ENCODE data around the gene SECISBP2.

DNA sequence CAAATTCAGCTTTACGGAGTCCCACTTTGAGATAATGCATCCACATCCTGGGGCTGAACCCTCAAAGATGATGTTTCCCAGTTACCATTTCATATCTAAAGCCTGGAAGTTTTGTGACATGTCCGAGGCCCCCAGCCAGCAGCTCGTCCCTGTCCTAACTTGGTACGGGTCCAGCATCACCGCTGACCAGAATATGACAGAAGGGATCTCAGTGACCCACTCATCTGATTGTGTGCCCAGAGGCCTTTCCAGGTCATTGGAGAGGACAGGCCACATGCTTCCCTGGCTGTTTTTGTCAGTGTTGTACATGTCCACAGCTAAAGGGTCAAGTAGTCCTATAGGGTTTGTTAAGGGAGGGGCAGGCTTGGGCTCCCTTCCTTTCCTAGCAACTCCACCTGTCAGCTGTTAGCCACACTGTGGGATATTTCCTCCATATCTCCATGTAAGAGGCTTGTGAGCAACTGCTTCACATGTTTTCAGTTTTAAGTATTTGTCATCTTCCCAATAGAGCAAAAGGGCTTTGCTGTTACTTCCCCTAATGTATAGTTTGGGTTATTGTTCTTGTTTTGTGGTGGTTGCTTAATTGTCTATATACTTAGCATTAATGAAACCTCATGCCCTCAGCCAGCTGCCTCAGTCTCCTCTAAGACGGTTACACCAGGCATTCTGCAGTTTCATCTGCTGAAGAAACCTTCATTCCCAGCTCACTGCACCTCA lies 33.4 kb downstream of the SECISBP2 start:
- TF ChIP-seq, protein P1, sequence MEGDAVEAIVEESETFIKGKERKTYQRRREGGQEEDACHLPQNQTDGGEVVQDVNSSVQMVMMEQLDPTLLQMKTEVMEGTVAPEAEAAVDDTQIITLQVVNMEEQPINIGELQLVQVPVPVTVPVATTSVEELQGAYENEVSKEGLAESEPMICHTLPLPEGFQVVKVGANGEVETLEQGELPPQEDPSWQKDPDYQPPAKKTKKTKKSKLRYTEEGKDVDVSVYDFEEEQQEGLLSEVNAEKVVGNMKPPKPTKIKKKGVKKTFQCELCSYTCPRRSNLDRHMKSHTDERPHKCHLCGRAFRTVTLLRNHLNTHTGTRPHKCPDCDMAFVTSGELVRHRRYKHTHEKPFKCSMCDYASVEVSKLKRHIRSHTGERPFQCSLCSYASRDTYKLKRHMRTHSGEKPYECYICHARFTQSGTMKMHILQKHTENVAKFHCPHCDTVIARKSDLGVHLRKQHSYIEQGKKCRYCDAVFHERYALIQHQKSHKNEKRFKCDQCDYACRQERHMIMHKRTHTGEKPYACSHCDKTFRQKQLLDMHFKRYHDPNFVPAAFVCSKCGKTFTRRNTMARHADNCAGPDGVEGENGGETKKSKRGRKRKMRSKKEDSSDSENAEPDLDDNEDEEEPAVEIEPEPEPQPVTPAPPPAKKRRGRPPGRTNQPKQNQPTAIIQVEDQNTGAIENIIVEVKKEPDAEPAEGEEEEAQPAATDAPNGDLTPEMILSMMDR (optimal IDR thresholded peaks at IDR 0.05 in 1 of 3, IDR thresholded peaks at IDR 0.05 in 1 of 3, conservative IDR thresholded peaks at IDR 0.05 in 1 of 3; ENCODE audit: extremely low read depth in 1 of 3, insufficient read depth in 2 of 3, low read length in 3 of 3) = no peak
- TF ChIP-seq EZH2 (IDR thresholded peaks at IDR 0.05; ENCODE audit: low read length) = no peak
